K562 (cell line): ENCODE results near the gene PPWD1. TPM values are rescaled to one million over a fixed set of nuclear protein-coding genes. Genes with fewer than 3 reads are reported as not detected.

Experiments
- DDX20 ChIP-seq: fragments of 450-650 bp; IDR thresholded peaks from 2 replicates; pipeline ENCODE4 v1.6.1; 2016; ENCODE audit warnings: missing genetic modification characterization, low read depth, mild to moderate bottlenecking, missing compliant biosample characterization, moderate library complexity
- FOXA1 ChIP-seq: fragments of 450-650 bp; IDR thresholded peaks from 2 replicates; pipeline ENCODE4 v1.6.1; 2016; ENCODE audit warnings: mild to moderate bottlenecking, borderline replicate concordance
- KAT7 ChIP-seq: sonication (generic); formaldehyde crosslinking; IDR thresholded peaks from 2 replicates; pipeline ENCODE4 v1.8.0; 2022; ENCODE audit warnings: missing genetic modification reagents, mild to moderate bottlenecking, borderline replicate concordance
- KHSRP ChIP-seq: fragments of 450-650 bp; IDR thresholded peaks from 2 replicates; pipeline ENCODE4 v1.6.1; 2017
- LEF1 ChIP-seq: fragments of 450-650 bp; IDR thresholded peaks from 2 replicates; pipeline ENCODE4 v1.6.1; 2016; ENCODE audit warnings: mild to moderate bottlenecking
- MTA1 ChIP-seq: fragments of 450-650 bp; IDR thresholded peaks from 2 replicates; pipeline ENCODE4 v1.6.1; 2017; ENCODE audit warnings: borderline replicate concordance
- PHF21A ChIP-seq: fragments of 450-650 bp; IDR thresholded peaks from 2 replicates; pipeline ENCODE4 v1.6.1; 2017; ENCODE audit warnings: low read depth, borderline replicate concordance
- RBBP5 ChIP-seq: fragments of 200-600 bp; sonication (generic); IDR thresholded peaks from 2 replicates; pipeline ENCODE4 v1.6.1; 2012; ENCODE audit warnings: borderline replicate concordance, mild to moderate bottlenecking, low read length, control low read depth, inconsistent platforms; ENCODE audit not compliant: insufficient read depth, poor library complexity, severe bottlenecking
- SNIP1 ChIP-seq: fragments of 450-650 bp; IDR thresholded peaks from 2 replicates; pipeline ENCODE4 v1.7.1; 2017; ENCODE audit warnings: low read depth, mild to moderate bottlenecking
- TEAD4 ChIP-seq, 2 experiments: sonication (generic) in 1 of 2; formaldehyde crosslinking in 1 of 2; IDR thresholded peaks; 2 replicates each; pipeline versions ENCODE4 v1.6.1 to v1.8.0; 2012 to 2022; ENCODE audit warnings: borderline replicate concordance in 1 of 2, inconsistent platforms in 1 of 2, low read length in 1 of 2, mild to moderate bottlenecking in 1 of 2, missing genetic modification reagents in 1 of 2
- ZNF175 ChIP-seq: fragments of 200-800 bp; sonication (Bioruptor generic); IDR thresholded peaks from 2 replicates; pipeline ENCODE4 v1.6.1; 2016; ENCODE audit warnings: low read depth, mild to moderate bottlenecking, missing genetic modification characterization, missing compliant biosample characterization
- ZNF3 ChIP-seq: fragments of 250-450 bp; sonication (Bioruptor Pico); IDR thresholded peaks from 2 replicates; pipeline ENCODE4 v1.5.0; 2021; ENCODE audit warnings: mild to moderate bottlenecking, moderate library complexity
- ZNF384 ChIP-seq: IDR thresholded peaks from 2 replicates; pipeline ENCODE4 v1.6.1; 2012; ENCODE audit warnings: low read depth, low read length, improper control_type of control experiment
- ZNF431 ChIP-seq: sonication (generic); formaldehyde crosslinking; IDR thresholded peaks from 2 replicates; pipeline ENCODE4 v1.8.0; 2022; ENCODE audit warnings: mild to moderate bottlenecking, missing genetic modification reagents
- ZNF583 ChIP-seq: fragments of 250-450 bp; sonication (Bioruptor Pico); IDR thresholded peaks from 2 replicates; pipeline ENCODE4 v1.4.0; 2020
- ZNF778 ChIP-seq: fragments of 450-650 bp; formaldehyde crosslinking; IDR thresholded peaks from 2 replicates; pipeline ENCODE4 v1.4.0; 2020; ENCODE audit warnings: mild to moderate bottlenecking, moderate library complexity
- ZNF780A ChIP-seq: fragments of 250-450 bp; sonication (Bioruptor Pico); IDR thresholded peaks from 2 replicates; pipeline ENCODE4 v1.5.0; 2021; ENCODE audit warnings: mild to moderate bottlenecking
- polyA plus RNA-seq, 8 experiments: library from polyadenylated mRNA; depleted of rRNA in 4 of 8; stranded (reverse) in 5 of 8; unstranded in 3 of 8; fragments of >200 nt; fragmentation: Nextera tagmentation in 2 of 8; fragmentation: Illumina TruSeq in 1 of 8; extraction: Ambion mirVana in 2 of 8; extraction: Trizol in 1 of 8; gene quantifications; 2 replicates each; pipeline versions ENCODE4 v1.2.1 to v1.2.3, GENCODE V29; 2011 to 2014; ENCODE audit warnings: inconsistent platforms in 1 of 8, missing spikeins in 1 of 8
- total RNA-seq, 7 experiments: library from RNA; depleted of rRNA in 6 of 7; stranded (reverse); fragments of >200 nt in 6 of 7; fragmentation: Illumina TruSeq in 2 of 7; extraction: Trizol in 2 of 7; gene quantifications; 2 replicates each; pipeline versions ENCODE4 v1.2.1 to v1.2.3, GENCODE V29; 2011 to 2021; ENCODE audit warnings: low replicate concordance in 1 of 7
- TF ChIP-seq, protein P1 (sequence below): fragments of 250-450 bp; sonication (Bioruptor Pico); IDR thresholded peaks from 2 replicates; pipeline ENCODE4 v1.9.0; 2021; ENCODE audit warnings: mild to moderate bottlenecking, inconsistent platforms
- TF ChIP-seq, protein P2 (sequence below), 2 experiments: fragments of 150-350 bp in 1 of 2; IDR thresholded peaks; 2 replicates each; pipeline ENCODE4 v1.6.1; 2012 to 2016; ENCODE audit warnings: low read depth in 2 of 2, low read length in 2 of 2, mild to moderate bottlenecking in 1 of 2, moderate library complexity in 1 of 2
- TF ChIP-seq, protein P3 (sequence below): fragments of 450-650 bp; formaldehyde crosslinking; IDR thresholded peaks from 2 replicates; pipeline ENCODE4 v1.4.0; 2020; ENCODE audit warnings: mild to moderate bottlenecking, moderate library complexity

The PPWD1 gene
- total and polyA plus RNA-seq, 9 of the 15 experiments (the other 6 are each of a cell fraction or from before 2014, with no cell fraction given): 24.1 to 89.2 (median 51.4) TPM

DNA sequence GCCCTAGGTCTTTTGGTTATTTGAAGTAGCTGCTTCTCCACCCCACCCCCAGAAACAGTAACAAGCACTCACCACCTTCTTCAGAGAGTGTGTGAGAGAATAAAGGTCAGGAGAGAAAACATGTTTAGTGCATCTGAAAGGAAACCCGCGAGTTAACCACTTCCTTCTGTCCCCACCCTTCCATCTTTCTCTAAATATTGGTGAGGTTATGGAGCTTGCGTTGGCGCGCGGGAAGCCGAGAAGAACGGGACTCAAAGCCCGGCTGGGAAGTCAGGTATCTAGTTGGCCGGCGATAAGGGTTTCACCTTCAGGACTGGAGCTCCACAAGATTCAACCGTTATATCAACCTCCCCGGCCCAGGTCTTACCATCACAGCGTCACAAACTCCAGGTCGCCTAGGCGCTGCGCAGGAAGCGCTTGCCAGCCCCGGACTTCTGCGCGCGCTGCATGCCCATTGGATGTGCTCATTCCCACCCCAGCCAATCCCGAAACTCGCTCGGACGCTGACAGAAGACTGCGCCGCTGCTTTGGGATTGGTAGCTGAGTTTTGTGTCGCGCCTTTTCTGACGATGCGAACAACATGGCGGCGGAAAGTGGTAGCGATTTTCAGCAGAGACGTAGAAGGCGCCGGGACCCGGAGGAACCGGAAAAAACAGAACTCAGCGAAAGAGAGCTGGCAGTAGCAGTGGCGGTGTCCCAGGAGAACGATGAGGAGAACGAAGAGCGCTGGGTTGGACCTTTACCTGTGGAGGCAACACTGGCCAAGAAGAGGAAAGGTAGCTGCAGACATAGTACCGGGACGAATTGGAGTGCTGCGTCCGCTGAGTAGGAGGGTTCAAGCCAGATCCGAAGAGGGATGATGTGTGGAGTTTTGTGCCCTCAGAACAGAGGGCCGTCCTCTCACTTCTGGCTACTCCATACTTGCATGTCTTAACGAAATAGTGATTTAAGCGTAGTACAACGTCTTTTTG, at the start of gene PPWD1, which contains the start of gene CENPK (continued):
- peak; percentile 90 for TF ChIP-seq KHSRP
- TF ChIP-seq ZNF780A (CRISPR knock-in tag): no peak
- TF ChIP-seq FOXA1: no peak
- TF ChIP-seq, protein P1, sequence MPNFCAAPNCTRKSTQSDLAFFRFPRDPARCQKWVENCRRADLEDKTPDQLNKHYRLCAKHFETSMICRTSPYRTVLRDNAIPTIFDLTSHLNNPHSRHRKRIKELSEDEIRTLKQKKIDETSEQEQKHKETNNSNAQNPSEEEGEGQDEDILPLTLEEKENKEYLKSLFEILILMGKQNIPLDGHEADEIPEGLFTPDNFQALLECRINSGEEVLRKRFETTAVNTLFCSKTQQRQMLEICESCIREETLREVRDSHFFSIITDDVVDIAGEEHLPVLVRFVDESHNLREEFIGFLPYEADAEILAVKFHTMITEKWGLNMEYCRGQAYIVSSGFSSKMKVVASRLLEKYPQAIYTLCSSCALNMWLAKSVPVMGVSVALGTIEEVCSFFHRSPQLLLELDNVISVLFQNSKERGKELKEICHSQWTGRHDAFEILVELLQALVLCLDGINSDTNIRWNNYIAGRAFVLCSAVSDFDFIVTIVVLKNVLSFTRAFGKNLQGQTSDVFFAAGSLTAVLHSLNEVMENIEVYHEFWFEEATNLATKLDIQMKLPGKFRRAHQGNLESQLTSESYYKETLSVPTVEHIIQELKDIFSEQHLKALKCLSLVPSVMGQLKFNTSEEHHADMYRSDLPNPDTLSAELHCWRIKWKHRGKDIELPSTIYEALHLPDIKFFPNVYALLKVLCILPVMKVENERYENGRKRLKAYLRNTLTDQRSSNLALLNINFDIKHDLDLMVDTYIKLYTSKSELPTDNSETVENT (CRISPR knock-in tag): peak; percentile 35; the same call in 1 of the 2 replicates
- no peak for TF ChIP-seq ZNF175 (CRISPR knock-in tag)
- no peak for TF ChIP-seq ZNF431 (CRISPR knock-in tag)
- TF ChIP-seq LEF1: 0 out of 2 replicates have a peak, but pooled peaks have one; percentile 29
- TF ChIP-seq ZNF384: no peak
- no peak for TF ChIP-seq ZNF583 (CRISPR knock-in tag)
- TF ChIP-seq DDX20: no peak
- peak; percentile 26; the same call in 1 of the 2 replicates for TF ChIP-seq TEAD4 (IDR thresholded peaks at IDR 0.05; ENCODE audit: low read length)
- no peak for TF ChIP-seq TEAD4 (CRISPR knock-in tag; IDR thresholded peaks at IDR 0.05; ENCODE audit: borderline replicate concordance)
- TF ChIP-seq ZNF3 (CRISPR knock-in tag): no peak
- no peak for TF ChIP-seq ZNF778 (CRISPR knock-in tag)
- TF ChIP-seq RBBP5: peak; percentile 94
- TF ChIP-seq PHF21A: no peak
- TF ChIP-seq, protein P2, sequence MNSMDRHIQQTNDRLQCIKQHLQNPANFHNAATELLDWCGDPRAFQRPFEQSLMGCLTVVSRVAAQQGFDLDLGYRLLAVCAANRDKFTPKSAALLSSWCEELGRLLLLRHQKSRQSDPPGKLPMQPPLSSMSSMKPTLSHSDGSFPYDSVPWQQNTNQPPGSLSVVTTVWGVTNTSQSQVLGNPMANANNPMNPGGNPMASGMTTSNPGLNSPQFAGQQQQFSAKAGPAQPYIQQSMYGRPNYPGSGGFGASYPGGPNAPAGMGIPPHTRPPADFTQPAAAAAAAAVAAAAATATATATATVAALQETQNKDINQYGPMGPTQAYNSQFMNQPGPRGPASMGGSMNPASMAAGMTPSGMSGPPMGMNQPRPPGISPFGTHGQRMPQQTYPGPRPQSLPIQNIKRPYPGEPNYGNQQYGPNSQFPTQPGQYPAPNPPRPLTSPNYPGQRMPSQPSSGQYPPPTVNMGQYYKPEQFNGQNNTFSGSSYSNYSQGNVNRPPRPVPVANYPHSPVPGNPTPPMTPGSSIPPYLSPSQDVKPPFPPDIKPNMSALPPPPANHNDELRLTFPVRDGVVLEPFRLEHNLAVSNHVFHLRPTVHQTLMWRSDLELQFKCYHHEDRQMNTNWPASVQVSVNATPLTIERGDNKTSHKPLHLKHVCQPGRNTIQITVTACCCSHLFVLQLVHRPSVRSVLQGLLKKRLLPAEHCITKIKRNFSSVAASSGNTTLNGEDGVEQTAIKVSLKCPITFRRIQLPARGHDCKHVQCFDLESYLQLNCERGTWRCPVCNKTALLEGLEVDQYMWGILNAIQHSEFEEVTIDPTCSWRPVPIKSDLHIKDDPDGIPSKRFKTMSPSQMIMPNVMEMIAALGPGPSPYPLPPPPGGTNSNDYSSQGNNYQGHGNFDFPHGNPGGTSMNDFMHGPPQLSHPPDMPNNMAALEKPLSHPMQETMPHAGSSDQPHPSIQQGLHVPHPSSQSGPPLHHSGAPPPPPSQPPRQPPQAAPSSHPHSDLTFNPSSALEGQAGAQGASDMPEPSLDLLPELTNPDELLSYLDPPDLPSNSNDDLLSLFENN (IDR thresholded peaks at IDR 0.05; ENCODE audit: low read depth in 2 of 2, low read length in 2 of 2): peak in 1 of 2 experiments; percentile 57; a peak in 1 of 4 replicates
- TF ChIP-seq KAT7 (CRISPR knock-in tag): peak; percentile 84; the same call in 1 of the 2 replicates
- TF ChIP-seq SNIP1: no peak
- TF ChIP-seq MTA1: peak; percentile 99
- TF ChIP-seq, protein P3, sequence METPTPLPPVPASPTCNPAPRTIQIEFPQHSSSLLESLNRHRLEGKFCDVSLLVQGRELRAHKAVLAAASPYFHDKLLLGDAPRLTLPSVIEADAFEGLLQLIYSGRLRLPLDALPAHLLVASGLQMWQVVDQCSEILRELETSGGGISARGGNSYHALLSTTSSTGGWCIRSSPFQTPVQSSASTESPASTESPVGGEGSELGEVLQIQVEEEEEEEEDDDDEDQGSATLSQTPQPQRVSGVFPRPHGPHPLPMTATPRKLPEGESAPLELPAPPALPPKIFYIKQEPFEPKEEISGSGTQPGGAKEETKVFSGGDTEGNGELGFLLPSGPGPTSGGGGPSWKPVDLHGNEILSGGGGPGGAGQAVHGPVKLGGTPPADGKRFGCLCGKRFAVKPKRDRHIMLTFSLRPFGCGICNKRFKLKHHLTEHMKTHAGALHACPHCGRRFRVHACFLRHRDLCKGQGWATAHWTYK: no peak
